Measurements from ENCODE around the gene SLC25A47. TPM values are rescaled to one million over a fixed set of nuclear protein-coding genes. Genes with fewer than 3 reads are reported as not detected.
"Not testable (repeated sequence)": the region's sequence is repeated elsewhere in the genome, so short reads cannot be mapped to it uniquely, and the experiment has no call there.

Gene SLC25A47, protein sequence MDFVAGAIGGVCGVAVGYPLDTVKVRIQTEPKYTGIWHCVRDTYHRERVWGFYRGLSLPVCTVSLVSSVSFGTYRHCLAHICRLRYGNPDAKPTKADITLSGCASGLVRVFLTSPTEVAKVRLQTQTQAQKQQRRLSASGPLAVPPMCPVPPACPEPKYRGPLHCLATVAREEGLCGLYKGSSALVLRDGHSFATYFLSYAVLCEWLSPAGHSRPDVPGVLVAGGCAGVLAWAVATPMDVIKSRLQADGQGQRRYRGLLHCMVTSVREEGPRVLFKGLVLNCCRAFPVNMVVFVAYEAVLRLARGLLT
- polyA plus RNA-seq (2014; cell fraction: cytosol; rRNA removed): not detected in 2 replicates
- 0.69 TPM in 1 of 2 replicates, not detected in the other for polyA plus RNA-seq (2014; cell fraction: nucleus; rRNA removed)

DNA sequence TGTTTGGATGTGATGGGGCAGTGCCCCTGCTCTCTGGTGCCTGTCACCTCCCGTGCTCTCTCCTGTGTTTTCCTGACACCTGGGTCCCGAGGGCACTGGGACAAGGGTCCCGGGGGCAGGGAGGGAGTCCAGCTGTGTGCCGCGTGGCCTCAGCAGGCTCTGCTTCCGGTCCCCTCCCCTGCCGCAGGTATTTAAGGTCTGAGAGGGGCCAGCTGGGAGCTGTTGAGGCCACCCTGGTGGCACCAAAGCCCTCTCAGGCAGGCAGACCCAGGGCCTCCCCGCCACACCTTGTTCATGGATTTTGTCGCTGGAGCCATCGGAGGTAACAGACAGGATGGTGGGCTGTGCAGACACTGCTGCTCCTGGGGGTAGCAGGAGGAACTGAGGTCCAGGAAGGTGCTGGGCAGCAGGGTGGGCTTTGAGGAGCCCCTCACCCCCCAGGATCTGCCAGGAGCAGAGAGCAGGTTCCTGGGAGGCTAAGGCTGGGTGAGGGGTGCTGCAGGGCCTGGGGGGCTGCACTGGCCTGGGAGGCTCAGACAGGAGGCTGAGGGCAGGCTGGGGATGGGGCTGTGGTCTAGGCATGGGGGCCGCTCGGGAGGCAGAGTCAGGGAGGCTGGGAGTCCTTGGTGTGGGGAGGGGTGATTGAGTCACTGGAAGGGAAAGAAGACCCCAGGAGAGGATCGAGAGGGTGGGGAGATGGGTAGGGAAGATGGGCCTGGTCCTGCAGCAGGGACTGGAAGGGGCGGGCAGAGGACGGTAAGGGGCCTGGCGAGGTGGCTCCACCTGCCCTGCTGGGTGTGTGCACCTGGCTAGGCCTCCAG lies at the start of gene SLC25A47:
Gene SLC25A47, plus strand, starts transcription at position 219 of the 821 bp plus-strand sequence. Its CDS starts 76 bp downstream, at position 295.
- no peak for DNase-seq (ENCODE audit: low spot score)

DNA sequence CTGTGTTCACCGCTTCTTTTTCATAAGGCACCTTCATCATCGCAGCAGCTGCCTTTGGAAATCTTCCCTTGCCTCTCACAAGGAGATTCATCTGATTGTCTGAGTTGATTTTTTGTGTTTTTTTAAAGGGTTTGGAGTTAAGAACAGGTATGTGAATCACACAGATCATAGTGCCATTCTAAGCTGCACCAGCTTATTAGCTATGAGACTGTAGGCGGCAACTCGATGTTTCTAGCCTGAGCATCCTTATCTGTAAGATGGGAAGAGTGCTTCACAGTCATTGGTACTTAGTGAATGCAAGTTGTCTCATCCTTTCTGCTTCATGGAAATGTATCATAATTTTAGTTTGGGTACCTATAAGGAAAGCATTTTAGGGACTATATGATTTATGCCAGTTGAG lies 48.9 kb upstream of the SLC25A47 start:
- no peak for DNase-seq (ENCODE audit: low spot score)

DNA sequence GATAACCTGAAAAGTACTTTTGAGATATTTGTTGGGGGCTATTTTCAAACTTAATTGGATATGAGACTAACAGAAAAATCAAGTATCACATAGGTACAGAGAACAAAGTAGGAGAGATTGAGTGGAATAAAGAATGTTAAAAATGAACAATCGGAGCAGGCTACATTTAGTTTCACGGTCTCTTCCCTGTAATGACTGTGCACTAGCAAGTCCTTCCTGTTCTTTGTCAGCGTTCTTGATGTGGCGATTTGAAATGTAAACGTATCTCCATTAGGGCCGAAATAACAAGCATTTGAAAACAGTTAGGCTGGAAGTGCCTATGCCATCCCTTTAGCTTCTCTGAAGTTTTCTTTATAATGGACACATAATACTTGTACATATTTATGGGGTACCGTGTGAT lies 47.9 kb upstream of the SLC25A47 start:
- no peak for DNase-seq (ENCODE audit: low spot score)

DNA sequence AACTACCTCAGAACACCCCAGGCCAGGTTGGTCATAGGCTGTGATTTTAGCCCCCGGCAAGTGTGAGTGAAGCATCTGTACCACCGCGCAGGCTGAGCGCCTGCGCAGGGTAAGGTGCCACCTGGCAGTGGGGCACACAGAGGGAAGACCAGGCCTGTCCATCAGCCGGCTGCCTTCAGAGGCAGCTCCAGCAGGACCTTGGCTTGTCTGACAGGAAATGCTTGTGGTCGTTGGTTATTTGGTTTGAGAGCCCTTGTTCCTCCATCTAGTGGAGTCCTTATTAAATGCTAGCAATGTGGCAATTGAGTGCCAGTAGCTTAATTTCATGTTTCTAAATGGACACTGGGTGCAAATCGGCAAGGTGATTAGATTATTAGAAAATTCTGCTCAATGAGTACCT lies 44.4 kb upstream of the SLC25A47 start:
- no peak for DNase-seq (ENCODE audit: low spot score)

DNA sequence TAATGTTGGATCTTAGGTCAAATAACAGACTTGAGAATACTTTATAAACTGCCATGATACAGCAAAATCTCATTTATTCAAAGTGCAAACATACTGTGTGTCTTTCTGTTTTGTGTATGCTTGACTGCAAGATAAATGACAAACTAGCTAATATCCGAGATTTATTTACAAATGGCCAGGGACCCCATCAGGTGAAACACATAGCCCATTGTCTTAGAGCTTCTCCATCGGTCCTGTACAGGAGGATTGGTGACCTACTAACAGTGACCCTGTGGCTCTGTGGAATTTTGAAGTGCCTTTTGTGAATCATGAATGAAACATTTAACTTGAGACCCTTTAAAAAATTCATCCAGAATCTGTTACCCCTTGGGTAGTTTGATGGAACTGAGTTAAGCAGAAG lies 44.0 kb upstream of the SLC25A47 start:
- DNase-seq (ENCODE audit: low spot score): no peak

DNA sequence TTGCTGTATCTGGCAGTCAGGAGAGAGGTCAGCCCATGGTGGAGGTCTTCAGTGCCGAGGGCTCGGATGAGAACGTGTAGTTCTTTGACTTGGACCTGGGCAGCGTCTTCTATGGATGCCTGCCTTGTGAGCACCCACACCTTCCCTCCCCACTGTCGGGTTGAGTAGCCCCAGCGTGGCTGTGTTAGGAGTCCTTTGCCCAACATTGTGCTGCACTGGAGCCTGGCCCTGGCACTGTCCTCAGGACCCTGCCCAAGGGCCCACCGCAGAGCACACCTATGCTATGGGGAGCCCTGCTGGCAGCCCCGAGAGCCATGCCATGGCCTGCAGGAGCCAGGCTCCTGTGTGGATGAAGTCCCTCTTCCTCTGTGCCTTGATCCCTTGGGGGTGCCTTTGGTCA lies 43.6 kb upstream of the SLC25A47 start:
- no peak for DNase-seq (ENCODE audit: low spot score)

DNA sequence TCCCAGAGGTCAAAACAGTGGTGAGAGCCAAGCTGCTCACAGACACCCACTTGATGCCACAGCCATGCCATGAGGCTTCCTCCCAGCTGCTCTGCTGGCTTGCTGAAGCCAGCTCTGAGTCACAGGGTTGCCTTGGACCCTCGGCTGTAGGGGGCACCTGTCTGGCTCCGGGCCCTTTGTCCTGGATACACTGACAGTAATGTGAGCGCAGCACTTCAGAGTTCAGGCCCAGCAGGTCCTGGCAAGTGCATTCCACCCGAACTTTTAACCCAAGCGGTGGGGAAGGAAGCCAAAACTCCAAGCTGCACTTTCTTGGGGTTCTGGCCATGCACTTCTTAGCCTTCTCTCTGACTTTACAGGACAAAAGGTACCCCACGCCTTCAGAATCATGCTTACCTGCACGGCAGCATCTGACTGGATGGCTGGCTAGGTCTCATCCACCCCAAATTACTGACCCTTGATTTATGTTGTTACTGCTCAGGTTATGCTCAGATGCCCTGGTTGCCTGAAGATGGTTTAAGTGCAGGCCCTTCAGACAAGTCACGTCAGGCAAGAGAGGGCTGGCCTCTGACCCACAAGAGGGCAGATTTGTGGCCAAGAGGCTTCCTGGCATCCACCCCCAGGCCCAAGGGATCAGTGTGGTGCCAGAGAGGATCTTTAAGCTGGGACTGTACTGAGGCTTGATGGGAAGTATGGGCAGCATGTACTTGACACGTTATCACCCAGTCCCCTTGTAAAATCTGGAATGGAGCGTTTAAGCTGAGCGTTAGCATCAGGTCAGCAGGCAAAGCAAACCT lies 41.7 kb upstream of the SLC25A47 start:
- no peak for DNase-seq (ENCODE audit: low spot score)

DNA sequence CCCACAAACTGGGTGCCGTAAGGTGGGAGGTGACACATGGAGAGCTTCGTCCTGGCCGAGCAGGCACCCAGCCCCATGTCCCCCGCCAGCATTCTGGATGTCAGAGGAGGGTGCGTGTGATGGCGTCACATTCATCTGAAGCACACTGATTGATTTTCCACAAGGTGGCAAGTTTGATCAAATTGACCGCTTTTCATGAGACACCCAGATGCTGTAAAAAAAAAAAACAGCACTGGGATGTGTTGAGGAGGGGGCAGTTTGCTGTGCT lies 41.1 kb upstream of the SLC25A47 start:
- DNase-seq (ENCODE audit: low spot score): no peak

DNA sequence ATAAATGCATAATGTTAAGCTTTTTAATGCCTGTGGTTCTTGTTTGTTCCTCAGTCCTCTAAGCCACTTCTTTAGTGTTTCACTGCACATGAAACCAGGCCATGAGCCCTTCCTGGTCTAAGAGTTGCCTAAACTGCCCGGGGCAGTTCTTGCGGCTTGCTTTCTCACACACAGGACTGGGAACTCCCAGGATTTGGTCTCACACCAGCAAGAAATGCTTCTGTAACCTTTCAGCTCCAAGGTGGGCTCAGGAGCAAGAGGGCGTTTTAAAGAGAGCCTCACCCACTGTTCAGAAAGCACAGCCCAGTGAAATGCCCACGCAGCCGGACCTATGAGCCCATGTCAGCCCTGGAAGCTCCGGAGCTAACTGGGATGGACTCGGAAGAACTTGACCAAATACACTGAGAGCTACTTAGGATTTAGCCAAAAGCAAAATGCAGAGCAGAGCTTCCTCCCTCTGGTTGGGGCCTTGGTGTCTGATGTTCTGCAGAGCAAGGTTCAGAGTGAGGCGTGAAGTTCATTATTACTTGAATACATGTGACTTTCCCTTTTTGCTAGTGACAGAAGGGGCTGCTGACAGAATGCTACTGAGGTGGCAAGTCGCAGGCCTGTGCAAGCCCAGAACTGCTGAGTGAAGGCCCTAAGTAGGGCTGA lies 40.2 kb upstream of the SLC25A47 start:
- no peak for DNase-seq (ENCODE audit: low spot score)

DNA sequence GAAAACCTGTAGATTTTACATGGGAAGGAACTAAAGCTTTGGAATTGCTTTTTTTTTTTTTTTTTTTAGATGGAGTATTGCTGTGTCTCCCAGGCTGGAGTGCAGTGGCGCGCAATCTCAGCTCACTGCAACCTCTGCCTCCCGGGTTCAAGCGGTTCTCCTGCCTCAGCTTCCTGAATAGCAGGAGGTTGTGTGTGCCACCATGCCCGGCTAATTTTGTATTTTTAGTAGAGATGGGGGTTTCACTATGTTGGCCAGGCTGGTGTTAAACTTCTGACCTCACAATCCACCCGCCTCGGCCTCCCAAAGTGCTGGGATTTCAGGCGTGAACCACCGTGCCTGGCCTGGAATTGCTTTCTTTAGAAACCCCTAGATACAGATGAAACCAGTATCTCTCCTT lies 39.7 kb upstream of the SLC25A47 start:
- not testable (repeated sequence) for DNase-seq (ENCODE audit: low spot score)

DNA sequence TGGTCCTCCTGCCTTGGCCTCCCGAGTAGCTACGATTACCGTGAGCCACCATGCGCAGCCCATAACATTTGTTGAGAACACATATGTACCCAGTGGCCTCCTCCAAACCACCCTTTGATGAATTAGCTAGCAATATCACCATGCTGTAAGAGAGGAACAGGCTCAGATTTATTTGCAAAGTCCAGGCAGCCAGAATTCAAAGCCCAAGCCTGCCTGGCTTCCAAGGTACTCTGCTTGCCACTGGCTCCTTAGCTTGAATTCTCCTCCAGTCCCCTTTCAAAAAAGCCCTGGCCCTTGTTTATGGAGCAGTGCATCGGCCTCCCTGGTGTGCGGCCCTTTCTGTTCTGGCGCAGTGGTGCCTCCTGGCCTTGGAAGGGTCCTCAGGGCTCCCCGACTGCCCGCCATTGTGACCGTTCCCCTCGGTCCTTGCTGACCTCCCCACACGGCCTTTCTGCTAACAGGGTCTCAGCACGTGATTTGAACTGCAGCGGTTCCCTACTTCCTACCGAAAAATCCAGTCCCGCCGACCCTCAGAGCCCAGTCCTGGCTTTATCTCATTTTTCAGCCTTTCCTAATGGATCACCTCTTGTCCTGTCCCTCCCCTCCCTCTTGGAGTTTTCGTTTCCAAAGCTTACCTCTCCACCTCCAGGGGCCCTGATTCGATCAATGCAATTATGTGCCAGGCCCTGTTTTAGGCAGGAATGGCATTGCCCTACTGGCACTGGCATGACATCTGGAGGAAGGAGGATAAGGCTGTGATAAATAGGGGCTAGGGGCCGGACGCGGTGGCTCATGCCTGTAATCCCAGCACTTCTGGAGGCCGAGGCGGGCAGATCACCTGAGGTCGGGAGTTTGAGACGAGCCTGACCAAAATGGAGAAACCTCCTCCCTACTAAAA lies 38.9 kb upstream of the SLC25A47 start:
- no peak for DNase-seq (ENCODE audit: low spot score)

DNA sequence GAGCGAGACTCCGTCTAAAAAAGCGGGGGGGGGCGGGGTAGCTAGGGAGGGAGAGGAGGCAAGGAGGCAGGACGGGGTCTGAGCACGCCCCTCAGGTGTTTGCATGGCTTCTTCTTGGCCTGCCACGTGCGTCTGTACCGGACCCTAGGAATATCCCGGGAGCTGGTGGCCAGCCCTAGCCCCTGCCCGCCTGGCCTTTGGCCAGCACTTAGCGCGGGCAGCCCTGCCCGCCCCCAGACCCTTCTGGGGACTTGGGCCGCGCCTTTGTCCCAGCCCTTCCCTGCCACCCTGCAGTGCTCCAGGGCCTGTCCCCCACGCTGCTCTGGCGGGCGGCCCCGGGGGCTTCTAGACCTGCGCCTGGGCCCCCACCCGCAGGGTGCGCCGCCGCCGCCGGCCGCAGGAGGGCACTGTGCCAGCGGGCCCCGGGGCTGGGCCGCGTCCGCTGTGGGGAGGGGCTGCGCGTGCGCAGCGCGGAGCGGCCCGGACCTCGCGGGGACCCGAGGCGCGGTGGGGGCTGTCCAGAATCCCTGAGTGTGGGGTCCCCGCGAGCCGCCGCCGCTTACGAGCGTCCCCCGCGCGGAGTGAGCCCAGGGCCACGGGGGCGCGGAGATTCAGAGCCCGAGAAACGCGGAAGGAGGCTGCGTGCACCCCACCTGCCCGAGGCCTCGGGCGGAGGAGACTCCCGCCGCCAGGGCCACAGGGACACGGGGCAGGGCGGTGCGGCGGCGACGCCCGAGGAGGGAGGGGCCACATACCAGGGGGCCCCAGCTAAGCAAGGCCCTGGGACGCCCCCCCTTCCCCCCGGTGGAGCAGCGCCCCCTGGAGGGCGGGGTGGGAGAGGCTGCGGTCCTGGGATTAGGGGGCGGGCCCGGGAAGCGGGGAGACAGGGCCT lies 37.9 kb upstream of the SLC25A47 start:
- peak; percentile 42 for DNase-seq (ENCODE audit: low spot score)

DNA sequence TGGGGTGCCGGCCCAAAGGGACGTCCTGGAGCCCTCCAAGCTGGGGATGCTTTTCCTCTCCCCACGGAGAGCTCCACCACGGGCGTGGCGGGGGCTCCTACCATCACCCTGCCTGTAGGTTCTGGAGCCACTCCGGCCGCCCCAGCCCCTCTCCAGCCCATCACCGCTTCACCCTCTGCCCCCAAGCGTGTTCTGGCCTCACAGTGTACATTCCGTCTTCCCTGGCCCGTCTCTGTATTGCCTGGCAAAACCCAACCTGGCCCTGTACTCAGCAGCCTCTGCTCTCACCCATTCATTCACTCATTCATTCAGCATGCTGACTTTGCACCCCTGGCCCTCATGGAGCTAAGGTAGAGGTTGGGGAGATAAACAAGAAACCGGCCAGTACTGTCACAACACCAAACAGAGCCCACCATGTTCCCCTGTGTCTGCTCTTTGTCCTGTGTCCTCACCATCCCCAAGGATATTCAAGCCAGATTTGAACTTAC lies 37.2 kb upstream of the SLC25A47 start:
- DNase-seq (ENCODE audit: low spot score): no peak

DNA sequence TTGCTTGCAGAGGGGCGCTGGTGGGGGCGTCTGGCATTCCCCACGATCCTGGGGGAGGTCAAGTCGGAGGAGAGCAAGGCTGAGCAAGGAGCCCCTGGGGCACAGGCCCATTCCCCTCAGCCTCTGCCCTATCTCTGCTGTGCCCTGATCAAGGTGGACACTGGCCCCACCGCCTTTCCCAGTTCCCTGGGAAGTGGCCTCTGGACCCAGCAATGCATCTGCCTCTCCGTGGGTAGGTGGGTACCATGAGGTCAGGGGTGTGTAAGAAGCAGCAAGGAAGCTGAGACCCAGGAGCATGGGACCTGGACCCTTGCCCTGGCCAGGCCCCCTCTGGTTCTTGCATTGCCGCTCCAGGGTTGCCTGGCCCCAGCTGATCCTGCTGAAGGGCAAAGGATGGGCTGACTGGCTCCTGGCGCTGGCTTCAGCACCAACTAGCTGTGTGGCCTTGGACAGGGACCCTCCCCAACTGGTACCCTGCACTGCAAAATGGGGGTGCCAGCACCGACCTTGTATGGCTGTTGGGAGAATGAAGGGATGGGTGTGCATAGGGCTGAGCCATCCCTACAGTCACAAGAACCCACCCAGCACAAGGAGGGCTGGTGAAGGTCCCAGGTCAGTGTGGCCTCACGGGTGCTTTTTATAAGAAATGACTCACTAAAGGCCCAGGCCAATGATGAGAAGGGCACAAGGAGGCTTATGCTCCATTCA lies 36.5 kb upstream of the SLC25A47 start:
- no peak for DNase-seq (ENCODE audit: low spot score)

DNA sequence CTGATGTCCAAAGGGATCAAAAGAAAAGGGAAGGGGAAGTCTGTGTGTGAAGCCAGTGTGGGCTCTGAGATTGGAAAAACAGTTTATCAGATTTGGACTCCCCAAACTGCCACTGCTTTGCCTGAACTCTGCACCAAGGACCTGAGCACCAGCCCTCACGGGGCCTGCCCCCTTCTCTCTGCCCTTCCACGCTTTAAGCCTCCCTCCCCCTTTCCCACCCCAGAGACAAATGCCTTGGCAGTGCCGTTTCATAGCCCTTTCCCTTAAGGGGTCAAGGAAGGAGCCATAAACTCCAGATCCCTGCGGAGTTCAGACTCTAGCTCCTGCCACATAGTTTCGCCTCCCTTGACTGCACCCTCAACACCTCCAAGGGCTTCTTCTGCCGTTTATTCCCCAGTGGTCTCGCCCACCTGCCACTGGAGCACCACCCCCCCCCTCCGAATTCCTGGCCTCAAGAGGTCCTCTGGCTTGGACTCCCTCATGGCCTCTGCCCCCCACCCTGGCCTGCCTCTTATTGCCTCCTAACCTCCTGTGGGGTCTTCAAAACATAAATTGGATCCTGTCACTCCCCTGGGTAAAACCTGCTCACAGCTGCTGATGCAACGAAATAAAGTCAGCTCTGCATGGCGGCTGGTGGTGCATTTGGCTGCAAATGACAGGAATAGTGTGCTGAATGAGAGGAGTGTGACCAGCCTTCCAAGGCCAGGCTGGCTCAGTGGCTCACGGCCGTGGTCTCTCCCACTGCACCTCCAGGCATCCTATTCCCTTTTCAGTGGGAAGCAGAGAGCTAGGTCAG lies 35.7 kb upstream of the SLC25A47 start:
- no peak for DNase-seq (ENCODE audit: low spot score)

DNA sequence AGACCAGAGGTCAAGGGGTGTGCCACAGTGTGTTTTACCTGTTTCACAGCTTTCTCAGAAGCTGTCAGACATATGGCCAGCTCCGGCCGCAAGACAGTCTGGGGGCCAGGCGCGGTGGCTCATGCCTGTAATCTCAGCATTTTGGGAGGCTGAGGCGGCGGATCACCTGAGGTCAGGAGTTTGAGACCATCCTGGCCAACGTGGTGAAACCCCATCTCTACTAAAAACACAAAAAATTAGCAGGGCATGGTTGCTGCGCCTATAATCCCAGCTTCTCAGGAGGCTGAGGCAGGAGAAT lies 35.2 kb upstream of the SLC25A47 start:
- not testable (repeated sequence) for DNase-seq (ENCODE audit: low spot score)

DNA sequence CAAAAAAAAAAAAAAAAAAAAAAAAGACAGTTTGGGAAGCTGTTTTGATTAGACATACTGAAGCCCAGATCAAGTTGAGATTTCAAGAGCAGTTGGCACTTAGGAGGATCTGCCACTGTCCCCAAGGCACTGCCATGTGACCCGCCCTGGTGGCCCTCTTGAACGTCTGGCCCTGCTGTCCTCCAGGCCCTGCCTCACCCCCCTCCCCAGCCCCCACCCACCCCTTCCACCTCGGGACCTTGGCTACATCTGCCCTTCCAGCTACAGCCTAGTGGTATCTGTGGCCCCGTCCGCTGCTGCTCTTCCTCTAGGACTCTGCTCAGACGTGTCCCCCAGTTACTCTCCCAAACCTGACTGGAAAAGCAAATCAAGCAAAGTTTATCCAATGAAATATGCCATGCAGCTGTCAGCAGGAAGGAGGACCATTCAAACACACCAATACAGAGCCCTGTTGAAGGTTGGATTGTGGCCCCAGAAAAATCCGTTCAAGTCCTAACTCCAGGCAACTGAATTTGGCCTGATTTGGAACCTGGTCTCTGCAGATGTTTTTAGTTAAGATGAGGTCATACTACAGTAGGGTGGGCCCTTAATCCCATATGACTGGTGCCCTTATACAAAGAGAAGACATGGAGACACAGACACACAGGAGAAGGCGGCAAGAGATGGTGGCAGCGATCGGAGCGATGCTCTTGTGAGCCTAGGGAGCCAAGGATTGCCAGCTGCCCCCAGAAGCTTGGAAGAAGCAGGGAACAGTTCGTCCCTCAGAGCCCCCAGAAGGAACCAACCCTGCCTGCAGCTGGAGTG lies 34.6 kb upstream of the SLC25A47 start:
- DNase-seq (ENCODE audit: low spot score): no peak

All from SK-N-DZ (cell line).